ENCODE results near the gene ZMYND8.

The ZMYND8 gene

DNA sequence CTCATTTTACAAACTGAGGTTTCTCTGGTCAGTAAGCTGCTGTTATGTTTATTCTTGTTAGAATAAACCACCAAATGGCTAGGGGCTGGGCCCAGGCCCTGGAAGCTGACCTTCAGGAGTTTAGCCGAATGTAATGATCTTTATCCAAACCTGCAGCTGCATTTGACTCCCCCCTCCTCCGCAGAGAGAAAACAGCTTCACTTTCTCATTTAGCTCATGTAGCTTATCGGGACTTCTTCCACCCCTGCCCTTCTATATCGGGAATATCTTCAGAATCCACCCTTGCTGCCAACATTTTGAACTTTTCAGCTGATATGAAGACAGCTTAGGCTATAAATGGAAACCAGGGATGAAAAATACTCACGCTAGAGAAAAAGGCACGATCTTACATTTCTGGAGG, 102.6 kb downstream of the ZMYND8 start:
- peaks cover 94% of the 10 kb centered on the region for H3K36me3 ChIP-seq (ENCODE audit: low read depth)
- H3K4me3 ChIP-seq (ENCODE audit: severe bottlenecking): no peak overlapping the region
- H3K27ac ChIP-seq (ENCODE audit: poor library complexity, severe bottlenecking): no peak overlapping the region
- no peaks in the 10 kb centered on the region for H3K9me3 ChIP-seq (ENCODE audit: severe bottlenecking)
- H3K4me1 ChIP-seq (ENCODE audit: insufficient read depth, poor library complexity, severe bottlenecking): no peaks in the 10 kb centered on the region
- no peak for TF ChIP-seq CTCF (IDR thresholded peaks at IDR 0.05; ENCODE audit: poor library complexity, severe bottlenecking)
- DNase-seq (ENCODE audit: low spot score): no peak
- no peak for ATAC-seq (ENCODE audit: low read depth)
- no peaks in the 10 kb centered on the region for H3K27me3 ChIP-seq (ENCODE audit: insufficient read depth, poor library complexity, severe bottlenecking)

DNA sequence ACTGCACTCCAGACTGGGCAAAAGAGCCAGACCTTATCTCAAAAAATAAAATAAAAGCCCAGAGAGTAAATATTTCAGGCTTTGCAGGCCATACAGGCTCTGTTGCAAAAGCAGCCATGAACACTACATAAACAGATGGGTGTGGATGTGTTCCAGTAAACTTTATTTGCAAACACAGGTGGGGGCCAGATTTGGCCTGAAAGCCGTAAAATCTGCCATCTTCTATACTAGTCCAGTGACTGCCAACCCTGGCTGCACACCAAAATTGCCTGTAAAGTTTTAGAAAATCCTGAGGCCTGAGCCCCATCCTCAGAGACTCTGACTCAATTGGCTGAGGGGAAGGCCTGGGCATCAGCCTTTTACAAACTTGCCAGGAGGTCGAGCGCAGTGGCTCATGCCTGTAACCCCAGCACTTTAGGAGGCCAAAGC, 103.6 kb downstream of the ZMYND8 start:
- Histone ChIP-seq H3K27me3 (ENCODE audit: insufficient read depth, poor library complexity, severe bottlenecking) (no peaks in the 10 kb centered on the region), H3K36me3 (ENCODE audit: low read depth) (peaks cover 96% of the 10 kb centered on the region), H3K9me3 (ENCODE audit: severe bottlenecking) (no peaks in the 10 kb centered on the region), H3K4me3 (ENCODE audit: severe bottlenecking) (no peak overlapping the region), H3K27ac (ENCODE audit: poor library complexity, severe bottlenecking) (no peak overlapping the region), H3K4me1 (ENCODE audit: insufficient read depth, poor library complexity, severe bottlenecking) (no peaks in the 10 kb centered on the region)
- ATAC-seq (ENCODE audit: low read depth) (no peak), DNase-seq (ENCODE audit: low spot score) (no peak)
- no peak for TF ChIP-seq CTCF (IDR thresholded peaks at IDR 0.05; ENCODE audit: poor library complexity, severe bottlenecking)

- no peak for DNase-seq (ENCODE audit: low spot score)
- Histone ChIP-seq H3K27me3 (ENCODE audit: insufficient read depth, poor library complexity, severe bottlenecking) (no peaks in the 10 kb centered on the region), H3K27ac (ENCODE audit: poor library complexity, severe bottlenecking) (no peak overlapping the region), H3K4me3 (ENCODE audit: severe bottlenecking) (no peak overlapping the region), H3K36me3 (ENCODE audit: low read depth) (peaks cover 96% of the 10 kb centered on the region), H3K9me3 (ENCODE audit: severe bottlenecking) (no peaks in the 10 kb centered on the region), H3K4me1 (ENCODE audit: insufficient read depth, poor library complexity, severe bottlenecking) (no peaks in the 10 kb centered on the region)
- TF ChIP-seq CTCF (IDR thresholded peaks at IDR 0.05; ENCODE audit: poor library complexity, severe bottlenecking): no peak
- no peak for ATAC-seq (ENCODE audit: low read depth)
Measured at GRCh38 chr20:47251154-47252020, 105.1 kb downstream of the ZMYND8 start.

GRCh38 chr20:47250360-47250759, 106.1 kb downstream of the ZMYND8 start:
- H3K36me3 ChIP-seq (ENCODE audit: low read depth): peaks cover 99% of the 10 kb centered on the region
- H3K27me3 ChIP-seq (ENCODE audit: insufficient read depth, poor library complexity, severe bottlenecking): no peaks in the 10 kb centered on the region
- DNase-seq (ENCODE audit: low spot score) (no peak), ATAC-seq (ENCODE audit: low read depth) (peak; percentile 16; the same call in 1 of the 3 replicates)
- H3K4me1 ChIP-seq (ENCODE audit: insufficient read depth, poor library complexity, severe bottlenecking): no peaks in the 10 kb centered on the region
- no peak overlapping the region for H3K27ac ChIP-seq (ENCODE audit: poor library complexity, severe bottlenecking)
- H3K4me3 ChIP-seq (ENCODE audit: severe bottlenecking): no peak overlapping the region
- TF ChIP-seq CTCF (IDR thresholded peaks at IDR 0.05; ENCODE audit: poor library complexity, severe bottlenecking): no peak
- H3K9me3 ChIP-seq (ENCODE audit: severe bottlenecking): no peaks in the 10 kb centered on the region

DNA sequence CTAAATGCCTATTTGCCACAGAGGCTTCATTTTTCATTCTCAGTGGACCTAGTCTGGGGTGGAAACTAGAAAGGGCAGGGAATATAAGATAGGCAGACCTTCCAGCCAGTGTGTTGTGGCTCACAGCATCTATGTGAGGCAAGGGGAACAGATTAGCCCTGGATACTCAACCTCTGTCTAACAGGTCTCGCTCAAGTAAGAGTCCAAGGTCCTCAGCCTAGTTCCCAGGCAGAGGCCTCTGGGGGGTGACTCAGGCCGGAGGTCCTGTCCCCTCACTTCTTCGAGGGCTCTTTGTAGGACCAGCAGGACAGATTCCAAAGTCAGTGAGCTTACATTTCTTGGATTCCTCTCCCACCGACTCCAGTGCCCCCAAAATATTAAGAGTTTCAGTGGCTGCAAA, 106.6 kb downstream of the ZMYND8 start:
- TF ChIP-seq CTCF (IDR thresholded peaks at IDR 0.05; ENCODE audit: poor library complexity, severe bottlenecking): no peak
- peaks cover 99% of the 10 kb centered on the region for H3K36me3 ChIP-seq (ENCODE audit: low read depth)
- no peak overlapping the region for H3K4me3 ChIP-seq (ENCODE audit: severe bottlenecking)
- no peak for DNase-seq (ENCODE audit: low spot score)
- no peak overlapping the region for H3K27ac ChIP-seq (ENCODE audit: poor library complexity, severe bottlenecking)
- ATAC-seq (ENCODE audit: low read depth): no peak
- no peaks in the 10 kb centered on the region for H3K27me3 ChIP-seq (ENCODE audit: insufficient read depth, poor library complexity, severe bottlenecking)
- no peaks in the 10 kb centered on the region for H3K9me3 ChIP-seq (ENCODE audit: severe bottlenecking)
- H3K4me1 ChIP-seq (ENCODE audit: insufficient read depth, poor library complexity, severe bottlenecking): no peaks in the 10 kb centered on the region

Measured in RWPE2 (cell line).